ENCODE results near the gene CRACR2A. TPM values are rescaled to one million over a fixed set of nuclear protein-coding genes. Genes with fewer than 3 reads are reported as not detected.

The CRACR2A gene
- total and polyA plus RNA-seq, 9 of the 15 experiments (the other 6 are each of a cell fraction or from before 2014, with no cell fraction given): 2.1 to 15.1 (median 10.4) TPM

DNA sequence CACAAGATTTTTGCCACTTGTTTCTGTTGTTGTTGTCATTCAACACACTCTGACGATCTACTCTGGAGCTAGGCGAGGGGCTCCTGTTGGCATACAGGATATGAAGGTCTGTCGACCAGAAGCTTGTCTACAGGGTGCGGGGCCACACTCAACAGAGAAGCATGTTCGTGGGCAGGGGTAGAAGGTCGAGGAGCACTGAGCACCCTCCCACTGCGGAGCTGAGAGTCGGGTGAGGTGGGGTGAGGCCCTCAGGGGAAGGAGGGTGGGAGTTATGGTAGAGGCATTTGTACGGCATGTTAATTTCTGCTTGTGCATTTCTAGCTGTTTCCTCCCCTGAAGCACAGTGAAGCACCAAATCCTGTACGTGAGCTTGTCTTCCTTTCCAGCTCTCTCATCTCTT is 146.8 kb downstream of the CRACR2A start:
- in situ Hi-C loops (cut with MboI) (no loop called here), intact Hi-C loops (cut with micrococcal nuclease) (no loop called here)
- Histone ChIP-seq H2AFZ (ENCODE audit: low read depth, low read length) (no peak overlapping the region), H3K27ac (ENCODE audit: extremely low read depth, low read depth, low read length) (no peak overlapping the region), H3K4me2 (ENCODE audit: insufficient read depth, low read length) (no peak overlapping the region), H3K36me3 (ENCODE audit: control insufficient read depth, insufficient read depth, low read length) (no peaks in the 10 kb centered on the region), H3K4me3 (no peak overlapping the region), H3K4me1 (replicated peaks in 1 of 2; ENCODE audit: control insufficient read depth in 2 of 2, insufficient read depth in 2 of 2, low read length in 2 of 2) (no peaks in the 10 kb centered on the region), H3K9ac (ENCODE audit: insufficient read depth in 1 of 2, low read depth in 2 of 2, low read length in 2 of 2) (no peak overlapping the region), H3K9me1 (ENCODE audit: control insufficient read depth, insufficient read depth, low read length) (no peaks in the 10 kb centered on the region), H3K79me2 (ENCODE audit: control insufficient read depth, insufficient read depth, low read length) (no peaks in the 10 kb centered on the region), H4K20me1 (replicated peaks; ENCODE audit: control insufficient read depth, insufficient read depth, low read length) (no peaks in the 10 kb centered on the region), H3K9me3 (replicated peaks; ENCODE audit: control insufficient read depth, insufficient read depth, low read depth, low read length) (0 out of 2 replicates have a peak, but pooled peaks cover 1% of the 10 kb centered on the region), H3K27me3 (ENCODE audit: control insufficient read depth in 2 of 2, insufficient read depth in 2 of 2, low read length in 2 of 2) (peaks cover 3 to 8% of the 10 kb centered on the region in 2 experiments; a peak in 3 of 5 replicates)
- POLR2A ChIA-PET: no interaction called here
- FAIRE-seq (no peak), ATAC-seq (no peak), DNase-seq (ENCODE audit: extremely low read depth in 1 of 4, low spot score in 3 of 4) (no peak)
- no TSS peak for BruUV-seq (replicated peaks)
- CTCF ChIA-PET (ENCODE audit: low intra/inter-chr PET ratio): no interaction called here
- WGBS (ENCODE audit: insufficient coverage, low coverage, missing lambda C conversion rate): 19% methylated on average over 6 of the region's 10 CpGs
- no peak for TF ChIP-seq SREBF2 (CRISPR knock-in tag; IDR thresholded peaks at IDR 0.05)
- TF ChIP-seq, protein P1, sequence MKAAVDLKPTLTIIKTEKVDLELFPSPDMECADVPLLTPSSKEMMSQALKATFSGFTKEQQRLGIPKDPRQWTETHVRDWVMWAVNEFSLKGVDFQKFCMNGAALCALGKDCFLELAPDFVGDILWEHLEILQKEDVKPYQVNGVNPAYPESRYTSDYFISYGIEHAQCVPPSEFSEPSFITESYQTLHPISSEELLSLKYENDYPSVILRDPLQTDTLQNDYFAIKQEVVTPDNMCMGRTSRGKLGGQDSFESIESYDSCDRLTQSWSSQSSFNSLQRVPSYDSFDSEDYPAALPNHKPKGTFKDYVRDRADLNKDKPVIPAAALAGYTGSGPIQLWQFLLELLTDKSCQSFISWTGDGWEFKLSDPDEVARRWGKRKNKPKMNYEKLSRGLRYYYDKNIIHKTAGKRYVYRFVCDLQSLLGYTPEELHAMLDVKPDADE (conservative IDR thresholded peaks at IDR 0.05; ENCODE audit: control insufficient read depth, low read depth, low read length): no peak
- TF ChIP-seq RCOR1 (IDR thresholded peaks at IDR 0.05; ENCODE audit: borderline replicate concordance in 1 of 2, low read depth in 2 of 2, low read length in 2 of 2): no peak
- no peak for TF ChIP-seq ZNF699 (CRISPR knock-in tag; IDR thresholded peaks at IDR 0.05; ENCODE audit: insufficient replicate concordance)
- TF ChIP-seq, protein P2, sequence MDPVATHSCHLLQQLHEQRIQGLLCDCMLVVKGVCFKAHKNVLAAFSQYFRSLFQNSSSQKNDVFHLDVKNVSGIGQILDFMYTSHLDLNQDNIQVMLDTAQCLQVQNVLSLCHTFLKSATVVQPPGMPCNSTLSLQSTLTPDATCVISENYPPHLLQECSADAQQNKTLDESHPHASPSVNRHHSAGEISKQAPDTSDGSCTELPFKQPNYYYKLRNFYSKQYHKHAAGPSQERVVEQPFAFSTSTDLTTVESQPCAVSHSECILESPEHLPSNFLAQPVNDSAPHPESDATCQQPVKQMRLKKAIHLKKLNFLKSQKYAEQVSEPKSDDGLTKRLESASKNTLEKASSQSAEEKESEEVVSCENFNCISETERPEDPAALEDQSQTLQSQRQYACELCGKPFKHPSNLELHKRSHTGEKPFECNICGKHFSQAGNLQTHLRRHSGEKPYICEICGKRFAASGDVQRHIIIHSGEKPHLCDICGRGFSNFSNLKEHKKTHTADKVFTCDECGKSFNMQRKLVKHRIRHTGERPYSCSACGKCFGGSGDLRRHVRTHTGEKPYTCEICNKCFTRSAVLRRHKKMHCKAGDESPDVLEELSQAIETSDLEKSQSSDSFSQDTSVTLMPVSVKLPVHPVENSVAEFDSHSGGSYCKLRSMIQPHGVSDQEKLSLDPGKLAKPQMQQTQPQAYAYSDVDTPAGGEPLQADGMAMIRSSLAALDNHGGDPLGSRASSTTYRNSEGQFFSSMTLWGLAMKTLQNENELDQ (CRISPR knock-in tag; IDR thresholded peaks at IDR 0.05; ENCODE audit: borderline replicate concordance): no peak
- TF ChIP-seq, protein P3, sequence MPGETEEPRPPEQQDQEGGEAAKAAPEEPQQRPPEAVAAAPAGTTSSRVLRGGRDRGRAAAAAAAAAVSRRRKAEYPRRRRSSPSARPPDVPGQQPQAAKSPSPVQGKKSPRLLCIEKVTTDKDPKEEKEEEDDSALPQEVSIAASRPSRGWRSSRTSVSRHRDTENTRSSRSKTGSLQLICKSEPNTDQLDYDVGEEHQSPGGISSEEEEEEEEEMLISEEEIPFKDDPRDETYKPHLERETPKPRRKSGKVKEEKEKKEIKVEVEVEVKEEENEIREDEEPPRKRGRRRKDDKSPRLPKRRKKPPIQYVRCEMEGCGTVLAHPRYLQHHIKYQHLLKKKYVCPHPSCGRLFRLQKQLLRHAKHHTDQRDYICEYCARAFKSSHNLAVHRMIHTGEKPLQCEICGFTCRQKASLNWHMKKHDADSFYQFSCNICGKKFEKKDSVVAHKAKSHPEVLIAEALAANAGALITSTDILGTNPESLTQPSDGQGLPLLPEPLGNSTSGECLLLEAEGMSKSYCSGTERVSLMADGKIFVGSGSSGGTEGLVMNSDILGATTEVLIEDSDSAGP (CRISPR knock-in tag; IDR thresholded peaks at IDR 0.05): no peak
- TF ChIP-seq, protein P4, sequence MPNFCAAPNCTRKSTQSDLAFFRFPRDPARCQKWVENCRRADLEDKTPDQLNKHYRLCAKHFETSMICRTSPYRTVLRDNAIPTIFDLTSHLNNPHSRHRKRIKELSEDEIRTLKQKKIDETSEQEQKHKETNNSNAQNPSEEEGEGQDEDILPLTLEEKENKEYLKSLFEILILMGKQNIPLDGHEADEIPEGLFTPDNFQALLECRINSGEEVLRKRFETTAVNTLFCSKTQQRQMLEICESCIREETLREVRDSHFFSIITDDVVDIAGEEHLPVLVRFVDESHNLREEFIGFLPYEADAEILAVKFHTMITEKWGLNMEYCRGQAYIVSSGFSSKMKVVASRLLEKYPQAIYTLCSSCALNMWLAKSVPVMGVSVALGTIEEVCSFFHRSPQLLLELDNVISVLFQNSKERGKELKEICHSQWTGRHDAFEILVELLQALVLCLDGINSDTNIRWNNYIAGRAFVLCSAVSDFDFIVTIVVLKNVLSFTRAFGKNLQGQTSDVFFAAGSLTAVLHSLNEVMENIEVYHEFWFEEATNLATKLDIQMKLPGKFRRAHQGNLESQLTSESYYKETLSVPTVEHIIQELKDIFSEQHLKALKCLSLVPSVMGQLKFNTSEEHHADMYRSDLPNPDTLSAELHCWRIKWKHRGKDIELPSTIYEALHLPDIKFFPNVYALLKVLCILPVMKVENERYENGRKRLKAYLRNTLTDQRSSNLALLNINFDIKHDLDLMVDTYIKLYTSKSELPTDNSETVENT (CRISPR knock-in tag; IDR thresholded peaks at IDR 0.05): no peak
- TF ChIP-seq SRSF3 (IDR thresholded peaks at IDR 0.05; ENCODE audit: insufficient read depth, low read length): no peak
- TF ChIP-seq TFAM (CRISPR knock-in tag; conservative IDR thresholded peaks at IDR 0.05): no peak
- TF ChIP-seq POLR2B (IDR thresholded peaks at IDR 0.05; ENCODE audit: low read depth, partially characterized antibody): no peak
- TF ChIP-seq, protein P5, sequence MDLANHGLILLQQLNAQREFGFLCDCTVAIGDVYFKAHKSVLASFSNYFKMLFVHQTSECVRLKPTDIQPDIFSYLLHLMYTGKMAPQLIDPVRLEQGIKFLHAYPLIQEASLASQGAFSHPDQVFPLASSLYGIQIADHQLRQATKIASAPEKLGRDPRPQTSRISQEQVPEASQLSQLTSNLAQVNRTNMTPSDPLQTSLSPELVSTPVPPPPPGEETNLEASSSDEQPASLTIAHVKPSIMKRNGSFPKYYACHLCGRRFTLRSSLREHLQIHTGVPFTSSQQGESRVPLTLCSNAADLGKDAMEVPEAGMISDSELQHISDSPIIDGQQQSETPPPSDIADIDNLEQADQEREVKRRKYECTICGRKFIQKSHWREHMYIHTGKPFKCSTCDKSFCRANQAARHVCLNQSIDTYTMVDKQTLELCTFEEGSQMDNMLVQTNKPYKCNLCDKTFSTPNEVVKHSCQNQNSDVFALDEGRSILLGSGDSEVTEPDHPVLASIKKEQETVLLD (IDR thresholded peaks at IDR 0.05): no peak
- TF ChIP-seq TARDBP (IDR thresholded peaks at IDR 0.05): no peak
- TF ChIP-seq CHD4 (IDR thresholded peaks at IDR 0.05; ENCODE audit: insufficient read depth, insufficient replicate concordance, low read depth, low read length, poor library complexity, severe bottlenecking): no peak

All from K562 (cell line).